ENCODE measurements around the gene DCHS1. TPM values are rescaled to one million over a fixed set of nuclear protein-coding genes. Genes with fewer than 3 reads are reported as not detected.
"Not testable (repeated sequence)": the region's sequence is repeated elsewhere in the genome, so short reads cannot be mapped to it uniquely, and the experiment has no call there.

DCHS1 gene
- 61.8 and 81.7 TPM in 2 replicates for total RNA-seq

GRCh38 chr11:6655790-6656583, at the start of gene DCHS1:
DCHS1 (minus strand) TSS chr11:6655809; CDS start chr11:6641613, 14,196 bp downstream.
- DNase-seq: peak; percentile 37

- peak; percentile 72 for DNase-seq
These were observed 47.8 kb upstream of the DCHS1 start for GRCh38 chr11:6703247-6704063.

- DNase-seq: not testable (repeated sequence)
These were observed 46.3 kb upstream of the DCHS1 start for GRCh38 chr11:6701955-6702354.

GRCh38 chr11:6695377-6695776, 39.8 kb upstream of the DCHS1 start:
- peak; percentile 93 for DNase-seq

GRCh38 chr11:6694229-6694535, 38.6 kb upstream of the DCHS1 start:
- DNase-seq: no peak

- DNase-seq: peak; percentile 52
These were observed 38.0 kb upstream of the DCHS1 start for GRCh38 chr11:6693342-6694228.

- no peak for DNase-seq
These were observed 36.5 kb upstream of the DCHS1 start for GRCh38 chr11:6692128-6692527.

- not testable (repeated sequence) for DNase-seq
These were observed 35.0 kb upstream of the DCHS1 start for GRCh38 chr11:6690431-6691132.

GRCh38 chr11:6687876-6688275, 32.3 kb upstream of the DCHS1 start:
- no peak for DNase-seq

GRCh38 chr11:6686006-6686405, 30.4 kb upstream of the DCHS1 start:
- no peak for DNase-seq

GRCh38 chr11:6684068-6684467, 28.5 kb upstream of the DCHS1 start:
- DNase-seq: not testable (repeated sequence)

- DNase-seq: peak; percentile 100
These were observed 27.6 kb upstream of the DCHS1 start, which contains the start of gene MRPL17 for GRCh38 chr11:6682936-6683861. MRPL17 (minus strand) TSS chr11:6683340; CDS start chr11:6683296, 44 bp downstream.

- no peak for DNase-seq
These were observed 27.0 kb upstream of the DCHS1 start for GRCh38 chr11:6682591-6682935.

- no peak for DNase-seq
These were observed 26.3 kb upstream of the DCHS1 start for GRCh38 chr11:6681949-6682348.

GRCh38 chr11:6681505-6681904, 25.9 kb upstream of the DCHS1 start:
- no peak for DNase-seq

GRCh38 chr11:6677018-6677417, 21.4 kb upstream of the DCHS1 start:
- DNase-seq: peak; percentile 61

- peak; percentile 65 for DNase-seq
These were observed 19.3 kb upstream of the DCHS1 start for GRCh38 chr11:6674862-6675261.

GRCh38 chr11:6674219-6674597, 18.6 kb upstream of the DCHS1 start:
- no peak for DNase-seq

- DNase-seq: no peak
These were observed 18.1 kb upstream of the DCHS1 start for GRCh38 chr11:6673523-6674218.

GRCh38 chr11:6671991-6672390, 16.4 kb upstream of the DCHS1 start:
- DNase-seq: no peak
